Breast epithelium (tissue), 4 donors: ENCODE data around the gene EIPR1. TPM values are rescaled to one million over a fixed set of nuclear protein-coding genes. Genes with fewer than 3 reads are reported as not detected.

ENCODE experiments used
- DNase-seq, 2 donors: peaks; one replicate each; pipeline ENCODE4 v3.0.0-alpha.2; 2019; ENCODE audit warnings: low spot score in 2 of 2
- H3K27ac ChIP-seq, 2 donors: fragments of 200-600 bp; sonication (generic) in 1 of 2; one replicate each; pipeline ENCODE4 v1.5.1; 2016 to 2019; ENCODE audit warnings: mild to moderate bottlenecking in 1 of 2
- H3K27me3 ChIP-seq, 2 donors: fragments of 200-600 bp; sonication (generic) in 1 of 2; one replicate each; pipeline versions ENCODE4 v1.5.1 to v1.6.0; 2017 to 2019; ENCODE audit warnings: control low read depth in 1 of 2, mild to moderate bottlenecking in 1 of 2
- H3K36me3 ChIP-seq: fragments of 200-600 bp; one replicate; pipeline ENCODE4 v1.5.1; 2019
- H3K4me1 ChIP-seq, 2 donors: fragments of 200-600 bp; sonication (generic); one replicate each; pipeline ENCODE4 v1.5.1; 2016 to 2019; ENCODE audit warnings: control low read depth in 1 of 2
- H3K4me3 ChIP-seq, 3 donors: fragments of 200-600 bp; sonication (generic); 1 replicate in 2 of 3; 2 replicates in 1 of 3; pipeline ENCODE4 v1.5.1; 2016 to 2019; ENCODE audit warnings: mild to moderate bottlenecking in 3 of 3, moderate library complexity in 2 of 3
- H3K9me3 ChIP-seq, 2 donors: fragments of 200-600 bp; sonication (generic) in 1 of 2; one replicate each; pipeline ENCODE4 v1.5.1; 2016 to 2019; ENCODE audit warnings: control low read depth in 1 of 2
- CTCF ChIP-seq, 3 donors: fragments of 450-650 bp; IDR thresholded peaks; one replicate each; pipeline ENCODE4 v1.5.1; 2016 to 2017; ENCODE audit warnings: antibody characterized with exemption in 3 of 3, mild to moderate bottlenecking in 3 of 3, moderate library complexity in 3 of 3
- POLR2A ChIP-seq: fragments of 450-650 bp; IDR thresholded peaks from one replicate; pipeline ENCODE4 v1.6.1; 2016; ENCODE audit warnings: antibody characterized with exemption, mild to moderate bottlenecking, moderate library complexity
- POLR2AphosphoS5 ChIP-seq, 3 donors: sonication (generic); formaldehyde crosslinking; IDR thresholded peaks; one replicate each; pipeline ENCODE4 v1.6.1; 2017; ENCODE audit warnings: antibody characterized with exemption in 3 of 3
- intact Hi-C: fragments of 100-400 bp; cut with DNase I; formaldehyde crosslinking; loops from one replicate; pipeline ENCODE4 v1.15.1; 2023; ENCODE audit warnings: low total_unique reads
- total RNA-seq, 3 donors: library from RNA; depleted of rRNA; stranded (reverse); fragments of >200 nt; gene quantifications; one replicate each; pipeline ENCODE4 v1.1.0, GENCODE V29; 2016

The EIPR1 gene
- total RNA-seq, 3 donors from 2014 or later = 12.8 to 31.0 (median 23.3) TPM

- intact Hi-C loops = loop anchor here (5.0 kb wide), 1 partner anchor 362 kb away; no protein-coding TSS in a partner anchor
- no peaks in the 10 kb centered on the region for H3K36me3 ChIP-seq
- H3K27me3 ChIP-seq = no peaks in the 10 kb centered on the region
- no peak for TF ChIP-seq CTCF (IDR thresholded peaks at IDR 0.05)
- TF ChIP-seq POLR2AphosphoS5 (IDR thresholded peaks at IDR 0.05) = no peak
- no peak for DNase-seq
- H3K9me3 ChIP-seq = no peaks in the 10 kb centered on the region
- no peaks in the 10 kb centered on the region for H3K4me1 ChIP-seq
- H3K4me3 ChIP-seq = no peak overlapping the region
- H3K27ac ChIP-seq = no peak overlapping the region
Observed at GRCh38 chr2:3299130-3299529, 78.5 kb downstream of the EIPR1 start.

GRCh38 chr2:3298191-3298590 is 79.4 kb downstream of the EIPR1 start:
- H3K9me3 ChIP-seq = no peaks in the 10 kb centered on the region
- no peaks in the 10 kb centered on the region for H3K27me3 ChIP-seq
- H3K36me3 ChIP-seq = no peaks in the 10 kb centered on the region
- H3K27ac ChIP-seq = no peak overlapping the region
- H3K4me3 ChIP-seq = no peak overlapping the region
- H3K4me1 ChIP-seq = no peaks in the 10 kb centered on the region
- no peak for DNase-seq
- TF ChIP-seq CTCF (IDR thresholded peaks at IDR 0.05) (no peak), POLR2AphosphoS5 (IDR thresholded peaks at IDR 0.05) (no peak), POLR2A (no peak)
- intact Hi-C loops = loop anchor here (5.0 kb wide), 1 partner anchor 361 kb away; no protein-coding TSS in a partner anchor

GRCh38 chr2:3297523-3297922 is 80.1 kb downstream of the EIPR1 start:
- Histone ChIP-seq H3K27ac (no peak overlapping the region), H3K9me3 (no peaks in the 10 kb centered on the region), H3K4me1 (no peaks in the 10 kb centered on the region), H3K27me3 (no peaks in the 10 kb centered on the region), H3K4me3 (no peak overlapping the region), H3K36me3 (no peaks in the 10 kb centered on the region)
- TF ChIP-seq POLR2A (no peak), CTCF (IDR thresholded peaks at IDR 0.05) (no peak), POLR2AphosphoS5 (IDR thresholded peaks at IDR 0.05) (no peak)
- no peak for DNase-seq
- intact Hi-C loops = loop anchor here (5.0 kb wide), 1 partner anchor 360 kb away; no protein-coding TSS in a partner anchor

GRCh38 chr2:3296182-3296972 is 81.2 kb downstream of the EIPR1 start:
- intact Hi-C loops = loop anchor here (5.0 kb wide), 1 partner anchor 359 kb away; no protein-coding TSS in a partner anchor
- Histone ChIP-seq H3K27me3 (no peaks in the 10 kb centered on the region), H3K4me1 (no peaks in the 10 kb centered on the region), H3K27ac (no peak overlapping the region), H3K9me3 (no peaks in the 10 kb centered on the region), H3K4me3 (no peak overlapping the region), H3K36me3 (no peaks in the 10 kb centered on the region)
- no peak for TF ChIP-seq CTCF (IDR thresholded peaks at IDR 0.05)
- no peak for TF ChIP-seq POLR2AphosphoS5 (IDR thresholded peaks at IDR 0.05)
- no peak for TF ChIP-seq POLR2A
- DNase-seq = no peak

GRCh38 chr2:3294493-3294892 is 83.1 kb downstream of the EIPR1 start:
- no peak for DNase-seq
- TF ChIP-seq POLR2A (no peak), POLR2AphosphoS5 (IDR thresholded peaks at IDR 0.05) (no peak), CTCF (IDR thresholded peaks at IDR 0.05) (no peak)
- H3K27ac ChIP-seq = no peak overlapping the region
- H3K4me3 ChIP-seq = no peak overlapping the region
- no peaks in the 10 kb centered on the region for H3K4me1 ChIP-seq
- no peaks in the 10 kb centered on the region for H3K27me3 ChIP-seq
- H3K36me3 ChIP-seq = no peaks in the 10 kb centered on the region
- H3K9me3 ChIP-seq = peaks cover 0 to 2% of the 10 kb centered on the region in 2 donors
- intact Hi-C loops = no loop called here
